Fibroblast of lung (primary cell): ENCODE results near the gene ART4. TPM values are rescaled to one million over a fixed set of nuclear protein-coding genes. Genes with fewer than 3 reads are reported as not detected.

Source experiments
- DNase-seq, 2 donors: peaks; one replicate each; pipeline versions ENCODE4 v3.0.0 to v3.0.0-alpha.2; 2010; ENCODE audit warnings: low read depth in 2 of 2
- H2AFZ ChIP-seq: 2 replicates; pipeline ENCODE4 v1.5.1; 2012; ENCODE audit warnings: low read length, control low read depth, inconsistent platforms
- H3K27ac ChIP-seq: 2 replicates; pipeline ENCODE4 v1.5.1; 2011; ENCODE audit warnings: low read length, control low read depth; ENCODE audit not compliant: insufficient read depth
- H3K27me3 ChIP-seq: 2 replicates; pipeline ENCODE4 v1.5.1; 2011; ENCODE audit warnings: mild to moderate bottlenecking, low read length; ENCODE audit not compliant: control insufficient read depth, insufficient read depth
- H3K36me3 ChIP-seq: 2 replicates; pipeline ENCODE4 v1.5.1; 2011; ENCODE audit warnings: low read length; ENCODE audit not compliant: control insufficient read depth, insufficient read depth
- H3K4me1 ChIP-seq: 2 replicates; pipeline ENCODE4 v1.5.1; 2011; ENCODE audit warnings: low read length; ENCODE audit not compliant: control insufficient read depth, insufficient read depth; ENCODE audit errors: extremely low read depth
- H3K4me2 ChIP-seq: 2 replicates; pipeline ENCODE4 v1.5.1; 2011; ENCODE audit warnings: low read length, control low read depth; ENCODE audit not compliant: insufficient read depth; ENCODE audit errors: extremely low read depth
- H3K4me3 ChIP-seq, 4 experiments: fragments of 200-600 bp in 1 of 4; sonication (generic) in 1 of 4; replicated peaks in 1 of 4; 2 replicates each; pipeline ENCODE4 v1.5.1; 2011 to 2016; ENCODE audit warnings: low read length in 4 of 4, low read depth in 3 of 4, mild to moderate bottlenecking in 3 of 4, control low read depth in 2 of 4, inconsistent platforms in 1 of 4, mixed read lengths in 1 of 4; ENCODE audit not compliant: insufficient read depth in 1 of 4; ENCODE audit errors: control extremely low read depth in 1 of 4
- H3K79me2 ChIP-seq: 2 replicates; pipeline ENCODE4 v1.5.1; 2012; ENCODE audit warnings: mild to moderate bottlenecking, low read length, inconsistent platforms; ENCODE audit not compliant: control insufficient read depth, insufficient read depth
- H3K9ac ChIP-seq: 2 replicates; pipeline ENCODE4 v1.5.1; 2011; ENCODE audit warnings: mild to moderate bottlenecking, low read length, control low read depth; ENCODE audit not compliant: insufficient read depth
- H3K9me3 ChIP-seq: 2 replicates; pipeline ENCODE4 v1.5.1; 2012; ENCODE audit warnings: low read depth, low read length; ENCODE audit not compliant: control insufficient read depth, insufficient read depth
- H4K20me1 ChIP-seq: 2 replicates; pipeline ENCODE4 v1.5.1; 2011; ENCODE audit warnings: low read length; ENCODE audit not compliant: control insufficient read depth, insufficient read depth; ENCODE audit errors: extremely low read depth
- EZH2 ChIP-seq: IDR thresholded peaks from 2 replicates; pipeline ENCODE4 v1.5.1; 2012; ENCODE audit warnings: low read length, control low read depth, mild to moderate bottlenecking; ENCODE audit errors: missing control alignments
- polyA plus RNA-seq, 2 donors: library from polyadenylated mRNA; depleted of rRNA in 1 of 2; stranded (reverse) in 1 of 2; unstranded in 1 of 2; fragments of >200 nt; gene quantifications; 2 replicates each; pipeline ENCODE4 v1.2.1, GENCODE V29; 2011 to 2012; ENCODE audit warnings: missing spikeins in 1 of 2
- total RNA-seq: library from RNA; depleted of rRNA; stranded (reverse); fragments of >200 nt; gene quantifications from 2 replicates; pipeline ENCODE4 v1.2.1, GENCODE V29; 2014
- TF ChIP-seq, protein P1 (sequence below), 2 donors: IDR thresholded peaks in 1 of 2; conservative IDR thresholded peaks in 1 of 2; 1 replicate in 1 of 2; 2 replicates in 1 of 2; pipeline ENCODE4 v1.5.1; 2011 to 2012; ENCODE audit warnings: low read length in 2 of 2, control low read depth in 1 of 2, inconsistent platforms in 1 of 2, low read depth in 1 of 2, mild to moderate bottlenecking in 1 of 2

ART4 gene
- total and polyA plus RNA-seq, 2 donors (not counting 1 experiment from before 2014, with no cell fraction given), result not detected

DNA sequence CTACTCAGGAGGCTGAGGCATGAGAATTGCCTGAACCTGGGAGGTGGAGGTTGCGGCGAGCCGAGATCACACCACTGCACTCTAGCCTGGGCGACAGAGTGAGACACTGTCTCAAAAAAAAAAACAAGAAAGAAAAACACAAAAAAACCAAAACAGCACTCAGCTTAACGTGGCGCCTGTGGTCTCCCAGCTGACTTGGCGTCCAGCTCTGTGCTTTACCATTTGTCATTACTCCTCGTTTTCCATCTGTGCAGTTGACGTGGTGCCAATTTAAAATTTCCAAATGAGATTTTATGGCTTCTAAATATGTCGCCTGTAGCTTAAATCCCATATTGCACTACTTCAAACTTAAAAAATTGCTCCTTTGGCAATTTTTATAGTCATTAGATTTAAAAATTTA is 40.4 kb upstream of the ART4 start:
- Histone ChIP-seq H3K4me3 (peak overlapping the region in 1 of 4 experiments; percentile 11), H3K9me3 (no peaks in the 10 kb centered on the region), H3K9ac (no peak overlapping the region), H3K27ac (no peak overlapping the region), H3K4me1 (peaks cover 6% of the 10 kb centered on the region), H3K36me3 (no peaks in the 10 kb centered on the region), H3K27me3 (no peaks in the 10 kb centered on the region), H4K20me1 (no peaks in the 10 kb centered on the region), H3K79me2 (no peaks in the 10 kb centered on the region), H2AFZ (no peak overlapping the region), H3K4me2 (no peak overlapping the region)
- TF ChIP-seq EZH2, result no peak
- TF ChIP-seq, protein P1, sequence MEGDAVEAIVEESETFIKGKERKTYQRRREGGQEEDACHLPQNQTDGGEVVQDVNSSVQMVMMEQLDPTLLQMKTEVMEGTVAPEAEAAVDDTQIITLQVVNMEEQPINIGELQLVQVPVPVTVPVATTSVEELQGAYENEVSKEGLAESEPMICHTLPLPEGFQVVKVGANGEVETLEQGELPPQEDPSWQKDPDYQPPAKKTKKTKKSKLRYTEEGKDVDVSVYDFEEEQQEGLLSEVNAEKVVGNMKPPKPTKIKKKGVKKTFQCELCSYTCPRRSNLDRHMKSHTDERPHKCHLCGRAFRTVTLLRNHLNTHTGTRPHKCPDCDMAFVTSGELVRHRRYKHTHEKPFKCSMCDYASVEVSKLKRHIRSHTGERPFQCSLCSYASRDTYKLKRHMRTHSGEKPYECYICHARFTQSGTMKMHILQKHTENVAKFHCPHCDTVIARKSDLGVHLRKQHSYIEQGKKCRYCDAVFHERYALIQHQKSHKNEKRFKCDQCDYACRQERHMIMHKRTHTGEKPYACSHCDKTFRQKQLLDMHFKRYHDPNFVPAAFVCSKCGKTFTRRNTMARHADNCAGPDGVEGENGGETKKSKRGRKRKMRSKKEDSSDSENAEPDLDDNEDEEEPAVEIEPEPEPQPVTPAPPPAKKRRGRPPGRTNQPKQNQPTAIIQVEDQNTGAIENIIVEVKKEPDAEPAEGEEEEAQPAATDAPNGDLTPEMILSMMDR (conservative IDR thresholded peaks at IDR 0.05 in 1 of 2, IDR thresholded peaks at IDR 0.05 in 1 of 2; ENCODE audit: low read depth in 1 of 2, low read length in 2 of 2), result no peak
- peak in 1 of 2 donors; percentile 39 for DNase-seq

DNA sequence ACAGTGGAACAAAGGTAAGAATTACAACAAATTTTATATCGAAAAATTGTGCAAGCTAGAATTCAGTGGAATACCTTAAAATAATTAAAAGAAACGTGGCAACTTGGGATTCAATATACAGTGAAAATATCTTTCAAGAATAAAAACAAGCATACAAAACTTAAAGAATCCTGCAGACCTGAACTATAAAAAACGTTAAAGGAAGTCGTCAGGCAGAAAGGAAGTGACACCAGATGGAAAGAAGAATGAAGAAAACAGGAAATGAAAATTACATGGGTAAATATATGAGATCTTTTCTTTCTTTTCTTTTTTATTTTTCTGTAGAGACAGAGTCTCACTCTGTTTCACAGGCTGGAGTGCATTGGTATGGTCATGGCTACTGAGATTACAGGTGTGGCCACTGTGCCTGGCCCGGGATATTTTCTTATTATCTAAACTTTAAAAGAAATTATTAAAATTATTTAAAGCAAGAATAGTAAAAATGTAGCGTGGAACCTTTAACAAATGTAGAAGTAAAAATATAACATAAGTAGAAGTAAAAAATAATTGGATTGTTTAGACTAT is 37.6 kb upstream of the ART4 start:
- DNase-seq, result no peak
- TF ChIP-seq, protein P1 (conservative IDR thresholded peaks at IDR 0.05 in 1 of 2, IDR thresholded peaks at IDR 0.05 in 1 of 2; ENCODE audit: low read depth in 1 of 2, low read length in 2 of 2), result no peak
- no peak for TF ChIP-seq EZH2
- H4K20me1 ChIP-seq, result no peaks in the 10 kb centered on the region

DNA sequence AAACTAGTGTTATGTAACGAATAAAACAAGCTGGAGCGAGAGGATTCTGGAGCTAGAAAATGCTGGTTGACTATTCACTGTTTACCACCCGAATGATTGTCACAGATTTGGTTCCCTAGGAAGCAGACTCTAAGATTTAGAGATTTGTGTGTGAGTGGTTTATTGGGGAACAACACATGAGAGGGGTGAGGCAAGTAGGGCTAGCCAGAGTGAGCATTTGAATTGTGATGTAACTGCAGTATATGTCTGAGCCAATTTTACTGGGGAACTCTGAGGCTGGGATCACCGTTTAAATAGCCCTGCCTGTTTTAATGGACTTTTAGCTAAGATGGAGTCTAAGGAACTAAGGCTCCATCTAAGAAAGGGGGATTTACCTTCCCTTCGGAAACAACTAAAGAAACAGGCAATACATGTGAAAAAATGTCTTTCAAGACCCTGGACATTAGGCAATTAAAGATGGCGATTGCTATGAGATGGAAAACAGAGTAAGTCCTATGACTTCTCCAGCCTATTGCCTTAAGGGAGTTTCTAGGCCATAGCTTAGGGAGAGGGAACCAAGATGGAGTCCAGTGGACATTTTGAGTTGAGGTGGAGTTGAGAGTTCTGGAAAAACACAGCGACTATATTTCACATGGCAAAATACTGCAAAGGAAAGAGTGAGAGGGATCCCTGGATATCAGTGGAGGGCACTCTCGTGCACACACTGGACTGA is 36.1 kb upstream of the ART4 start:
- Histone ChIP-seq H3K79me2 (no peaks in the 10 kb centered on the region), H3K27ac (no peak overlapping the region), H3K4me3 (no peak overlapping the region), H3K4me1 (no peaks in the 10 kb centered on the region), H3K4me2 (no peak overlapping the region), H2AFZ (no peak overlapping the region), H3K9ac (no peak overlapping the region), H4K20me1 (no peaks in the 10 kb centered on the region), H3K36me3 (no peaks in the 10 kb centered on the region), H3K9me3 (no peaks in the 10 kb centered on the region), H3K27me3 (no peaks in the 10 kb centered on the region)
- no peak for DNase-seq
- TF ChIP-seq EZH2, result no peak
- TF ChIP-seq, protein P1 (conservative IDR thresholded peaks at IDR 0.05 in 1 of 2, IDR thresholded peaks at IDR 0.05 in 1 of 2; ENCODE audit: low read depth in 1 of 2, low read length in 2 of 2), result no peak

More for the DNA sequence above, 37.6 kb upstream of the ART4 start:
- Histone ChIP-seq H3K9me3 (no peaks in the 10 kb centered on the region), H3K36me3 (no peaks in the 10 kb centered on the region), H3K4me2 (no peak overlapping the region), H2AFZ (no peak overlapping the region), H3K79me2 (no peaks in the 10 kb centered on the region), H3K27me3 (no peaks in the 10 kb centered on the region), H3K4me3 (no peak overlapping the region), H3K9ac (no peak overlapping the region), H3K27ac (no peak overlapping the region), H3K4me1 (peaks cover 6% of the 10 kb centered on the region)
